Upper lobe of left lung (tissue), 4 donors: Measurements from ENCODE around the gene SLC12A1.

Experiments used
- EP300 ChIP-seq, 4 donors: sonication (generic); formaldehyde crosslinking; IDR thresholded peaks; one replicate each; pipeline ENCODE4 v1.5.1; 2017; ENCODE audit warnings: antibody characterized with exemption in 4 of 4, control low read depth in 2 of 4
- POLR2A ChIP-seq, 4 donors: fragments of 450-650 bp; IDR thresholded peaks; one replicate each; pipeline ENCODE4 v1.5.1; 2016 to 2017; ENCODE audit warnings: antibody characterized with exemption in 4 of 4, mild to moderate bottlenecking in 2 of 4
- POLR2AphosphoS5 ChIP-seq, 2 donors: sonication (generic); formaldehyde crosslinking; IDR thresholded peaks; one replicate each; pipeline ENCODE4 v1.5.1; 2017; ENCODE audit warnings: antibody characterized with exemption in 2 of 2
- TF ChIP-seq, protein P1 (sequence below), 6 experiments: fragments of 450-650 bp in 4 of 6; fragments of 200-600 bp in 2 of 6; sonication (generic) in 2 of 6; IDR thresholded peaks; one replicate each; pipeline ENCODE4 v1.5.1; 2016 to 2019; ENCODE audit warnings: antibody characterized with exemption in 6 of 6

DNA sequence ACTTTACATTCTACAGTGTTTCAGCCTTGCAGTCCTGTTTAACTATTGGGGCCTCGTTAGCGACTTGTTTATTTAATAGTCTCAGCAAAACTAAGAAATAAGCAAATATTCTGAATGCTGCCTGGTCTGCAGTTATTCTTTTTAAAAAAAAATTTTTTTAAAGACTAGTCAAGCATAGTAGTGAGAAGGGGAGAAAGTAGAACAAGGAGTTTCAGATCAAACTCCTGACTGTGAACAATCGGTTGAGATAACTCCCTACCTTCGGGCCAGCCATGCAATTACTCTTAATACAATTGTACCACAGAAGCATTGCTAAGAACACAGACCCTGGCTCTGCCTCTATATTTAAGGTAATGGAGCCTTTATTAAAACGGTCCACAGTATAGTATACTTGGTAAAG lies 119.3 kb downstream of the SLC12A1 start:
- TF ChIP-seq, protein P1, sequence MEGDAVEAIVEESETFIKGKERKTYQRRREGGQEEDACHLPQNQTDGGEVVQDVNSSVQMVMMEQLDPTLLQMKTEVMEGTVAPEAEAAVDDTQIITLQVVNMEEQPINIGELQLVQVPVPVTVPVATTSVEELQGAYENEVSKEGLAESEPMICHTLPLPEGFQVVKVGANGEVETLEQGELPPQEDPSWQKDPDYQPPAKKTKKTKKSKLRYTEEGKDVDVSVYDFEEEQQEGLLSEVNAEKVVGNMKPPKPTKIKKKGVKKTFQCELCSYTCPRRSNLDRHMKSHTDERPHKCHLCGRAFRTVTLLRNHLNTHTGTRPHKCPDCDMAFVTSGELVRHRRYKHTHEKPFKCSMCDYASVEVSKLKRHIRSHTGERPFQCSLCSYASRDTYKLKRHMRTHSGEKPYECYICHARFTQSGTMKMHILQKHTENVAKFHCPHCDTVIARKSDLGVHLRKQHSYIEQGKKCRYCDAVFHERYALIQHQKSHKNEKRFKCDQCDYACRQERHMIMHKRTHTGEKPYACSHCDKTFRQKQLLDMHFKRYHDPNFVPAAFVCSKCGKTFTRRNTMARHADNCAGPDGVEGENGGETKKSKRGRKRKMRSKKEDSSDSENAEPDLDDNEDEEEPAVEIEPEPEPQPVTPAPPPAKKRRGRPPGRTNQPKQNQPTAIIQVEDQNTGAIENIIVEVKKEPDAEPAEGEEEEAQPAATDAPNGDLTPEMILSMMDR (IDR thresholded peaks at IDR 0.05), result no peak
- no peak for TF ChIP-seq POLR2A (IDR thresholded peaks at IDR 0.05)
- no peak for TF ChIP-seq EP300 (IDR thresholded peaks at IDR 0.05)
- TF ChIP-seq POLR2AphosphoS5 (IDR thresholded peaks at IDR 0.05), result no peak
